SU-DHL-6 (cell line): ENCODE measurements around the gene RNF7.

Experiments used
- CTCF ChIP-seq: fragments of 200-600 bp; sonication (generic); IDR thresholded peaks from one replicate; pipeline ENCODE4 v1.5.1; 2017; ENCODE audit warnings: antibody characterized with exemption, mild to moderate bottlenecking, low read length, moderate library complexity; ENCODE audit not compliant: insufficient read depth, poor library complexity, severe bottlenecking
- EZH2phosphoT487 ChIP-seq: fragments of 200-600 bp; sonication (generic), shearing (Covaris generic); conservative IDR thresholded peaks from 2 replicates; pipeline ENCODE4 v1.6.1; 2018; ENCODE audit warnings: mild to moderate bottlenecking, antibody characterized with exemption, low read length, moderate library complexity, mixed read lengths

DNA sequence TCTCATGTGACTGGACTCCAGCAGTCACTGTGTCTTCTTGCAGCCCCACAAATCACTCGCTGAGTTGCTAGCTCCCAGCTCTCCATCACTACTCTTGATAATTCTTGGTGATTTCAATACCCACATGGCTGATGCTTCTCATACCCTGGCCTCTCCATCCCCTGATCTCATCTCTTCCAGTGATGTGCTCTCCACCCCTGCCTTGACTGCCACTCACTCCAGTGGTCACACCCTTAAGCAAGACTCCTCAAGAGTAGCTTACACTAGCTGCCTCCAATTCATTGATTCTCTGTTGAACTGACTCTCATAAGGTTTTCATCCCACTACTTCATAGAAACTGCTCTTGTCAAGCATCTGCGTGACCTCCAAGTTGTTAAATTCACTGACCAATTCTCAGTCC, 25.9 kb downstream of the RNF7 start:
- TF ChIP-seq CTCF = no peak
- TF ChIP-seq EZH2phosphoT487 = no peak
